Uterus (tissue), 4 donors: ENCODE measurements around the gene POU2F1. TPM values are rescaled to one million over a fixed set of nuclear protein-coding genes. Genes with fewer than 3 reads are reported as not detected.

ENCODE experiments used
- DNase-seq, 2 donors: peaks; one replicate each; pipeline ENCODE4 v3.0.0-alpha.2; 2019 to 2020
- H3K27ac ChIP-seq, 2 donors: fragments of 200-600 bp; sonication (generic); 1 replicate in 1 of 2; 2 replicates in 1 of 2; pipeline ENCODE4 v1.5.1; 2016 to 2018
- H3K27me3 ChIP-seq, 2 donors: fragments of 200-600 bp; sonication (generic); one replicate each; pipeline ENCODE4 v1.5.1; 2018 to 2019; ENCODE audit warnings: control low read depth in 1 of 2
- H3K36me3 ChIP-seq, 2 donors: fragments of 200-600 bp; sonication (generic); one replicate each; pipeline ENCODE4 v1.5.1; 2019; ENCODE audit warnings: control low read depth in 1 of 2
- H3K4me1 ChIP-seq, 2 donors: fragments of 200-600 bp; sonication (generic); one replicate each; pipeline ENCODE4 v1.5.1; 2018 to 2019; ENCODE audit warnings: control low read depth in 1 of 2
- H3K4me3 ChIP-seq, 2 donors: fragments of 200-600 bp; sonication (generic); 1 replicate in 1 of 2; 2 replicates in 1 of 2; pipeline ENCODE4 v1.5.1; 2018 to 2019; ENCODE audit warnings: mild to moderate bottlenecking in 1 of 2
- H3K9me3 ChIP-seq, 2 donors: fragments of 200-600 bp; sonication (generic); one replicate each; pipeline ENCODE4 v1.5.1; 2019; ENCODE audit warnings: control low read depth in 1 of 2
- POLR2A ChIP-seq, 2 donors: fragments of 450-650 bp; IDR thresholded peaks; one replicate each; pipeline ENCODE4 v1.6.1; 2016; ENCODE audit warnings: antibody characterized with exemption in 2 of 2, mild to moderate bottlenecking in 1 of 2, moderate library complexity in 1 of 2
- intact Hi-C: fragments of 100-400 bp; cut with DNase I; formaldehyde crosslinking; loops from one replicate; pipeline ENCODE4 v1.15.1; 2023; ENCODE audit warnings: low total_unique reads
- total RNA-seq, 4 donors: library from RNA; depleted of rRNA in 3 of 4; stranded (reverse); fragments of >200 nt in 3 of 4; gene quantifications; one replicate each; pipeline versions ENCODE4 v1.1.0 to v1.2.4, GENCODE V29; 2014 to 2023
- TF ChIP-seq, protein P1 (sequence below), 4 experiments: fragments of 200-600 bp in 2 of 4; fragments of 450-650 bp in 2 of 4; sonication (generic) in 2 of 4; IDR thresholded peaks; one replicate each; pipeline ENCODE4 v1.5.1; 2016 to 2019; ENCODE audit warnings: antibody characterized with exemption in 4 of 4, mild to moderate bottlenecking in 2 of 4, moderate library complexity in 1 of 4
- donor health status: DM: yes; HTN: yes; CAD: no.

The POU2F1 gene
- total RNA-seq, 4 donors from 2014 or later = 9.7 to 50.8 (median 32.2) TPM

DNA sequence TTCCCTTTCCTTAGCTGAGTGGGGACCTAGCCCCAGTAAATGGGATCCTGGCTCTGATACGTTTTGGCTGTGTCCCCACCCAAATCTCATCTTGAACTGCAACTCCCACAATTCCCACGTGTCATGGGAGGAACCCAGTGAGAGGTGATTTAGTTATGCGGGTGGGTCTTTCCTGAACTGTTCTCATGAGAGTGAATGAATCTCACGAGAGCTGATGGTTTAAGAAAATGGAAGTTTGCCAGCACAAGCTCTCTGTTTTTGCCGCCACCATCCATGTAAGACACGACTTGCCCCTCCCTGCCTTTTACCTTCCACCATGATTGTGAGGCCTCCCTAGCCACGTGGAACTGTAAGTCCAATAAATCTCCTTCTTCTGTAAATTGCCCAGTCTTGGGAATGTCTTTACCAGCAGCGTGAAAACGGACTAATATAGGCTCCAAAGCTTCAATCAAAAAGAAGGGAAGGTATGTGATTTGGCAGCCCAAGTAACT is 29.9 kb upstream of the POU2F1 start:
- intact Hi-C loops = no loop called here
- TF ChIP-seq, protein P1, sequence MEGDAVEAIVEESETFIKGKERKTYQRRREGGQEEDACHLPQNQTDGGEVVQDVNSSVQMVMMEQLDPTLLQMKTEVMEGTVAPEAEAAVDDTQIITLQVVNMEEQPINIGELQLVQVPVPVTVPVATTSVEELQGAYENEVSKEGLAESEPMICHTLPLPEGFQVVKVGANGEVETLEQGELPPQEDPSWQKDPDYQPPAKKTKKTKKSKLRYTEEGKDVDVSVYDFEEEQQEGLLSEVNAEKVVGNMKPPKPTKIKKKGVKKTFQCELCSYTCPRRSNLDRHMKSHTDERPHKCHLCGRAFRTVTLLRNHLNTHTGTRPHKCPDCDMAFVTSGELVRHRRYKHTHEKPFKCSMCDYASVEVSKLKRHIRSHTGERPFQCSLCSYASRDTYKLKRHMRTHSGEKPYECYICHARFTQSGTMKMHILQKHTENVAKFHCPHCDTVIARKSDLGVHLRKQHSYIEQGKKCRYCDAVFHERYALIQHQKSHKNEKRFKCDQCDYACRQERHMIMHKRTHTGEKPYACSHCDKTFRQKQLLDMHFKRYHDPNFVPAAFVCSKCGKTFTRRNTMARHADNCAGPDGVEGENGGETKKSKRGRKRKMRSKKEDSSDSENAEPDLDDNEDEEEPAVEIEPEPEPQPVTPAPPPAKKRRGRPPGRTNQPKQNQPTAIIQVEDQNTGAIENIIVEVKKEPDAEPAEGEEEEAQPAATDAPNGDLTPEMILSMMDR (IDR thresholded peaks at IDR 0.05) = no peak
- no peak for TF ChIP-seq POLR2A (IDR thresholded peaks at IDR 0.05)
- no peaks in the 10 kb centered on the region for H3K27me3 ChIP-seq

DNA sequence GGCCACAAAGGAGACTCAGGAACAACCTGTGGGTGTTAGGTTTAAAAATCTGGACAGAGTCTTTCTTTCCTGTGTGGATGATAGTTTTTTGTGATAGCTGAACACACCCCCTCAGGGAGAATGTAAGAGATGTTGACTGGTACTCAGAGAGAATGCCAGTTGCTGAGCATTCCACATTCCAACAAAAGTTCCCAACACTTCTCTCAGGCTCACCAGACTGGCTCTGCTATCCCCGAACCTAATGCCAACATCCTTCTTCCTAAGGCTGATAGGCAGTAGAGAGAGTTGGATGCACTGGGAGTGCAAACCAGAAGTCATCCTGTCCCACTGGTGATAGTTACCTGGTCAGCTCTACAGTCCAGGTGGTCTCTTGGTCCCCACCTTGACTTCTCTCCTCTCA is 28.7 kb upstream of the POU2F1 start:
- DNase-seq = no peak
- Histone ChIP-seq H3K27me3 (no peaks in the 10 kb centered on the region), H3K4me1 (no peaks in the 10 kb centered on the region), H3K9me3 (no peaks in the 10 kb centered on the region), H3K4me3 (no peak overlapping the region), H3K27ac (no peak overlapping the region), H3K36me3 (no peaks in the 10 kb centered on the region)
- TF ChIP-seq POLR2A (IDR thresholded peaks at IDR 0.05) = no peak
- TF ChIP-seq, protein P1 (IDR thresholded peaks at IDR 0.05) = no peak
- intact Hi-C loops = no loop called here

More for the DNA sequence above, 29.9 kb upstream of the POU2F1 start:
- Histone ChIP-seq H3K9me3 (no peaks in the 10 kb centered on the region), H3K4me1 (no peaks in the 10 kb centered on the region), H3K36me3 (no peaks in the 10 kb centered on the region), H3K4me3 (no peak overlapping the region), H3K27ac (no peak overlapping the region)
- no peak for DNase-seq

DNA sequence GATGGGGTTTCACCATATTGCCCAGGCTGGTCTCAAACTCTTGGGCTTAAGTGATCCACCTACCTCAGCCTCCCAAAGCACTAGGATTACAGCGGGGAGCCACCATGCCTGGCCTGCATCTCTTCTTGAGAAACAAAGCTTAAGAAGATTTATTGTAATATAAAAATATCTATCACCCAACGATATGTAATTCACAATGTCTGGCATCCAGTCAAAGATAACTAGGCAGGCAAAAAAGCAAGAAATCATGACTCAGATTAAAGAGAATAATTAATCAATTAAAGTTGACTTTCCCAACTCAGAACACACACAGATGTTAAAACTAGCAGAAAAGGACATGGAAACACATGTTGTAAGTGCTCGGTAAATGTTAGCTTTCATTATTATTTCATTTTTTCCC is 26.5 kb upstream of the POU2F1 start:
- intact Hi-C loops = no loop called here
- Histone ChIP-seq H3K4me3 (no peak overlapping the region), H3K36me3 (no peaks in the 10 kb centered on the region), H3K27me3 (no peaks in the 10 kb centered on the region), H3K27ac (no peak overlapping the region), H3K9me3 (no peaks in the 10 kb centered on the region), H3K4me1 (no peaks in the 10 kb centered on the region)
- no peak for TF ChIP-seq POLR2A (IDR thresholded peaks at IDR 0.05)
- TF ChIP-seq, protein P1 (IDR thresholded peaks at IDR 0.05) = no peak
- DNase-seq = no peak

DNA sequence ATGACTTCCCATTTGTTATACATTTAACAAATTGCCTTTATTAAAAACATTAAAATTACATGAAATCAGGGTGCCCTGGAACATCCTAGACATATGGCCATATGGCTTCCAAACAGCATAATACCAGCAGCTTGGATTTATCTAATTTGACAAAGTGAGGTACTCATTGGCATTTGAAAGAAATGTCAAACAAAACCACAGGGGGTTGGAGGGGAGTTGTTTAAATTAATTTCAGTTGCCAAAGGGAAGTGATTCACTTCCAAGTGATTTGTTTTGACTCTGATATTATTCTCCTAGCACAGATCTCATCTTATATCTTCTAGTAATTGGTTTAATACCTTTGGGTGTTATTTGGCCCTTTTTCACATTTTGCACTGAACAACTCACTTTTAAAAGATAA is 24.5 kb upstream of the POU2F1 start:
- no peaks in the 10 kb centered on the region for H3K4me1 ChIP-seq
- no peaks in the 10 kb centered on the region for H3K36me3 ChIP-seq
- no peaks in the 10 kb centered on the region for H3K9me3 ChIP-seq
- no peak for DNase-seq
- no peak overlapping the region for H3K4me3 ChIP-seq
- H3K27me3 ChIP-seq = no peaks in the 10 kb centered on the region
- H3K27ac ChIP-seq = no peak overlapping the region
- intact Hi-C loops = no loop called here
- TF ChIP-seq, protein P1 (IDR thresholded peaks at IDR 0.05) = no peak
- TF ChIP-seq POLR2A (IDR thresholded peaks at IDR 0.05) = no peak

DNA sequence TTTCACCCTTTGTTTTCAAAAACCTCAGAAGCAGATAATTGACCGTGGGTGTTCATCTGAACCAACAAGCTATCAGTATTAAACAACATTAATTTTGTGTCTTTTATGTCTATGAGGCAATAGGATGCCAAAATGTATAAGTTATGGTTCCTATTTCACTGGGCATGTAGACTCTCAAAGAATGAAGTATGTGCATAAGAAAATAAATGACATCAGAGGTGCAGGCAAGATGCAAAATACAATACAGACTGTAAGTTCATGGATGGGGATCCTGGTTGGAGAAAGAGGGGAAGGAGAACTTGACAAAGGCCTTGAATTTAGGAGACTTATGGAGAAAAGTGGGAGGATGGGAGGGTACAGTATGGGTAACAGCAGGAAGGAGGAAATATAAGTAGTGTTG is 23.4 kb upstream of the POU2F1 start:
- Histone ChIP-seq H3K4me1 (no peaks in the 10 kb centered on the region), H3K27me3 (no peaks in the 10 kb centered on the region), H3K9me3 (no peaks in the 10 kb centered on the region), H3K4me3 (no peak overlapping the region), H3K27ac (no peak overlapping the region), H3K36me3 (no peaks in the 10 kb centered on the region)
- no peak for DNase-seq
- intact Hi-C loops = no loop called here
- TF ChIP-seq, protein P1 (IDR thresholded peaks at IDR 0.05) = no peak
- no peak for TF ChIP-seq POLR2A (IDR thresholded peaks at IDR 0.05)
